Measurements from ENCODE around the gene TSPAN2. TPM values are rescaled to one million over a fixed set of nuclear protein-coding genes. Genes with fewer than 3 reads are reported as not detected.

TSPAN2 gene
- total RNA-seq, 2 experiments from 2014 or later: 0.25 to 0.36 TPM

DNA sequence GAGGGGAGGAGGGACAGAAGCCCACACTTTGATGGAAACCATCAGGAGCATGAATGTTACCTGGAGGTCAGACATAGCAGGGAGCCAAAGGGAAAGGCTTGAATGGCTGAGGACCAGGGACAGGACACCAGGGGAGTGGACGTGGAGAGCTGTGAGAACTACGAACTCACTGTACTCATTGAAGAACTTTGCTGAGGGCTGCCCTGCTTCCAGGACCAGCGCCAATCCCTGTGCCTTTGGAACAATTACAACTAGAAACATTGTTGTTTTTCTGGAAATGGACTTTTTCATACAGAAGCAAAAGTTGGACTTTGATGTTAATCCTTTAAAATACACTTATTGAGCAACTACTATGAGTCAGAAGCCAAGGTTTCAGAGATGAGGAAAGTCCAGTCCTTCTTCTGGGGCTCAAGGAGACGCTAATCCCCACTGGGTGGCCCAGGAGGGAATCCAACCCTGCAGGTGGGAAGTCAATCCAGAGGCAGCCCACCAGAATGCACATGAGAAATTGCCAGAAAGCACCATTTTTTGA, 12.9 kb downstream of the TSPAN2 start:
- no peak for TF ChIP-seq EZH2phosphoT487 (IDR thresholded peaks at IDR 0.05; ENCODE audit: borderline replicate concordance, low read depth, low read length)
- TF ChIP-seq, protein P1, sequence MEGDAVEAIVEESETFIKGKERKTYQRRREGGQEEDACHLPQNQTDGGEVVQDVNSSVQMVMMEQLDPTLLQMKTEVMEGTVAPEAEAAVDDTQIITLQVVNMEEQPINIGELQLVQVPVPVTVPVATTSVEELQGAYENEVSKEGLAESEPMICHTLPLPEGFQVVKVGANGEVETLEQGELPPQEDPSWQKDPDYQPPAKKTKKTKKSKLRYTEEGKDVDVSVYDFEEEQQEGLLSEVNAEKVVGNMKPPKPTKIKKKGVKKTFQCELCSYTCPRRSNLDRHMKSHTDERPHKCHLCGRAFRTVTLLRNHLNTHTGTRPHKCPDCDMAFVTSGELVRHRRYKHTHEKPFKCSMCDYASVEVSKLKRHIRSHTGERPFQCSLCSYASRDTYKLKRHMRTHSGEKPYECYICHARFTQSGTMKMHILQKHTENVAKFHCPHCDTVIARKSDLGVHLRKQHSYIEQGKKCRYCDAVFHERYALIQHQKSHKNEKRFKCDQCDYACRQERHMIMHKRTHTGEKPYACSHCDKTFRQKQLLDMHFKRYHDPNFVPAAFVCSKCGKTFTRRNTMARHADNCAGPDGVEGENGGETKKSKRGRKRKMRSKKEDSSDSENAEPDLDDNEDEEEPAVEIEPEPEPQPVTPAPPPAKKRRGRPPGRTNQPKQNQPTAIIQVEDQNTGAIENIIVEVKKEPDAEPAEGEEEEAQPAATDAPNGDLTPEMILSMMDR (conservative IDR thresholded peaks at IDR 0.05; ENCODE audit: low read length): no peak
- Histone ChIP-seq H3K9me2 (ENCODE audit: insufficient read depth, low read length) (no peaks in the 10 kb centered on the region), H3K4me1 (ENCODE audit: insufficient read depth, low read length, poor library complexity, severe bottlenecking) (no peaks in the 10 kb centered on the region), H4K20me1 (ENCODE audit: insufficient read depth, low read length) (no peaks in the 10 kb centered on the region), H3K4me2 (ENCODE audit: low read length) (no peak overlapping the region), H3K27ac (ENCODE audit: low read depth, low read length, poor library complexity, severe bottlenecking) (no peak overlapping the region), H3K79me2 (ENCODE audit: insufficient read depth, low read depth, low read length) (no peaks in the 10 kb centered on the region), H3K9me3 (ENCODE audit: low read length) (no peaks in the 10 kb centered on the region), H3K4me3 (ENCODE audit: low read depth, low read length, poor library complexity, severe bottlenecking) (no peak overlapping the region), H3K36me3 (ENCODE audit: insufficient read depth, low read length) (no peaks in the 10 kb centered on the region), H2AFZ (ENCODE audit: low read length) (no peak overlapping the region)
- no peak for DNase-seq (ENCODE audit: low spot score)
- ChIA-PET POLR2A (no interaction called here), CTCF (ENCODE audit: unreplicated experiment) (no interaction called here)
- BruUV-seq (replicated peaks): no TSS peak
- intact Hi-C loops (cut with micrococcal nuclease; ENCODE audit: unreplicated experiment): no loop called here

DNA sequence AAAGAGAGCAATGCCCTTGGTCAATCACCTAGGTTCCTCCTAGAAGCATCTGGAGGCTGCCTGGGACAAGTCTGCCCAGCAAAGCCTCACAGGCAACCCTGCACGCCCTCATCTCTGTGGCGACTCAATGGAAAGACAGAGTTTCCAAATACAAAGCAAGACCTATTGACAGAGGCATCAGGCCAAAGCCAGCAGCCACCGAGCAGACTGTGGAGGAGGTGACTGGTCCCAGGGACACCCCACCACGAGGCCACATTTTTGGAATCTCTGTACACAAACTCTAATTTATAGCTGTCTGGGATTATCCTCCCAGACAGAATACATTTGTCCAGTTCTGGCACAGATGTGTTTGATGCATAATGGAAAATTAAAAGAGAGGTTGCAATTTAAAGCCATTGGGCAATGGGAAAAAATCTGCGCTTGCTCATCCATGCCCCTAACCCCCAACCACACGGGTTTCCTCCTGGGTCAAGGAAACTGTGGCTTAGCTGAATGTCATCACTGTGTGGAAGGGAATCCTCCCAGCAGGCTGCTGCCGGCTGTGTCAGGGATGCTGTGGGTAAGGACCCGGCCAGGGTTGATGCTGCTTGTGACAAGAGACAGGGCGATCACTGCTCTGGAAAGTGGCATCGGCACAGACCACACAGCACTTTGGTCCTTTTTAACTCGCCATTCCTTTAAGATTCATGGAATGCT, 14.3 kb downstream of the TSPAN2 start:
- POLR2A ChIA-PET: no interaction called here
- CTCF ChIA-PET (ENCODE audit: unreplicated experiment): no interaction called here
- H3K79me2 ChIP-seq (ENCODE audit: insufficient read depth, low read depth, low read length): no peaks in the 10 kb centered on the region
- DNase-seq (ENCODE audit: low spot score): no peak
- no peaks in the 10 kb centered on the region for H3K9me3 ChIP-seq (ENCODE audit: low read length)
- no peaks in the 10 kb centered on the region for H3K4me1 ChIP-seq (ENCODE audit: insufficient read depth, low read length, poor library complexity, severe bottlenecking)
- TF ChIP-seq, protein P1 (conservative IDR thresholded peaks at IDR 0.05; ENCODE audit: low read length): no peak
- TF ChIP-seq EZH2phosphoT487 (IDR thresholded peaks at IDR 0.05; ENCODE audit: borderline replicate concordance, low read depth, low read length): no peak
- H3K4me3 ChIP-seq (ENCODE audit: low read depth, low read length, poor library complexity, severe bottlenecking): no peak overlapping the region
- no peak overlapping the region for H2AFZ ChIP-seq (ENCODE audit: low read length)
- H3K4me2 ChIP-seq (ENCODE audit: low read length): no peak overlapping the region
- BruUV-seq (replicated peaks): no TSS peak
- no peaks in the 10 kb centered on the region for H3K36me3 ChIP-seq (ENCODE audit: insufficient read depth, low read length)
- H3K9me2 ChIP-seq (ENCODE audit: insufficient read depth, low read length): no peaks in the 10 kb centered on the region
- no peaks in the 10 kb centered on the region for H4K20me1 ChIP-seq (ENCODE audit: insufficient read depth, low read length)
- H3K27ac ChIP-seq (ENCODE audit: low read depth, low read length, poor library complexity, severe bottlenecking): no peak overlapping the region
- intact Hi-C loops (cut with micrococcal nuclease; ENCODE audit: unreplicated experiment): no loop called here

DNA sequence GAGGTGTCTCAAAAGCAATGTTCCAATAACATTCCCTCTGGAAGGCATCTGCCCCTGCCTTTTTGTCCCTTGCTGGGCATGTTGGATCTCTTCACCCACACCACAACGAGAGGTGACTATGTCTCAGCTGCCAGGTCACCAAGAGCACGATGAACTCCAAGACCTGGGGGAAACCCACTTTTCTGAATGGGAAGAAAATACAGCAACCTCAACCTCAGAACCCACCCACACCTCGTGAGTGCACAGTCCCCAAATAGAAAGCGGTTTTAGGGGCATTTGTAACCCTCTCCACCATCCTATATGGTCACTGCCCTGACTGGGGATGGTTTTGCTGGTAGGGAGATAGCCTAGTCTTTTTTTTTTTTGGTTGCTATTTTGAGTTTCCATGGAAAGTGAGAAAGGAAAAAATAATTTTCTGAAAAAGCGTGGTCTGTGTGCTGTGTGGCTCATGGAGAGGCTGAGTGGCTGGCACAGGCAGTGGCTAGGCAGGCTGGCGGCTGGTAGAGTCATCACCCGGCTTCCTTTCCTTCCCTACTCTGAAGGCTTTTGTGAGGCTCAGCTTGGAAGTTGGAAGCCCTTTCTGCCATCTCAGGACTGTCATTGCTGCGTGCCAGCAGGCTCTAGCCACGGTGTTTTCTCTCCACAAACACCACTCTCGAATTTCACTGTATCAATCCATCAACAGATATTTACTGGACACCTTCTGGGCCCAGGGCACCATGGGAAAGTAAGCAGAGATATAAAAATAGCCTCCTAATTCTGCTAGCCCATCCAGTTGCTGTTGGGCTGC, 15.8 kb downstream of the TSPAN2 start:
- Histone ChIP-seq H3K79me2 (ENCODE audit: insufficient read depth, low read depth, low read length) (no peaks in the 10 kb centered on the region), H3K27ac (ENCODE audit: low read depth, low read length, poor library complexity, severe bottlenecking) (no peak overlapping the region), H4K20me1 (ENCODE audit: insufficient read depth, low read length) (no peaks in the 10 kb centered on the region), H3K9me3 (ENCODE audit: low read length) (no peaks in the 10 kb centered on the region), H3K36me3 (ENCODE audit: insufficient read depth, low read length) (no peaks in the 10 kb centered on the region), H2AFZ (ENCODE audit: low read length) (no peak overlapping the region), H3K9me2 (ENCODE audit: insufficient read depth, low read length) (no peaks in the 10 kb centered on the region), H3K4me1 (ENCODE audit: insufficient read depth, low read length, poor library complexity, severe bottlenecking) (no peaks in the 10 kb centered on the region), H3K4me2 (ENCODE audit: low read length) (no peak overlapping the region), H3K4me3 (ENCODE audit: low read depth, low read length, poor library complexity, severe bottlenecking) (no peak overlapping the region)
- TF ChIP-seq, protein P1 (conservative IDR thresholded peaks at IDR 0.05; ENCODE audit: low read length): no peak
- TF ChIP-seq EZH2phosphoT487 (IDR thresholded peaks at IDR 0.05; ENCODE audit: borderline replicate concordance, low read depth, low read length): no peak
- ChIA-PET CTCF (ENCODE audit: unreplicated experiment) (no interaction called here), POLR2A (no interaction called here)
- DNase-seq (ENCODE audit: low spot score): no peak
- BruUV-seq (replicated peaks): no TSS peak
- intact Hi-C loops (cut with micrococcal nuclease; ENCODE audit: unreplicated experiment): no loop called here

Measured in OCI-LY7 (cell line).